VCaP (cell line): ENCODE measurements around the gene IL36B.

Source experiments
- H3K27ac ChIP-seq: fragments of 450-650 bp; 2 replicates; pipeline ENCODE4 v1.5.1; 2017
- CTCF ChIP-seq: fragments of 450-650 bp; conservative IDR thresholded peaks from 2 replicates; pipeline ENCODE4 v1.5.1; 2017; ENCODE audit warnings: mild to moderate bottlenecking, moderate library complexity

IL36B gene

DNA sequence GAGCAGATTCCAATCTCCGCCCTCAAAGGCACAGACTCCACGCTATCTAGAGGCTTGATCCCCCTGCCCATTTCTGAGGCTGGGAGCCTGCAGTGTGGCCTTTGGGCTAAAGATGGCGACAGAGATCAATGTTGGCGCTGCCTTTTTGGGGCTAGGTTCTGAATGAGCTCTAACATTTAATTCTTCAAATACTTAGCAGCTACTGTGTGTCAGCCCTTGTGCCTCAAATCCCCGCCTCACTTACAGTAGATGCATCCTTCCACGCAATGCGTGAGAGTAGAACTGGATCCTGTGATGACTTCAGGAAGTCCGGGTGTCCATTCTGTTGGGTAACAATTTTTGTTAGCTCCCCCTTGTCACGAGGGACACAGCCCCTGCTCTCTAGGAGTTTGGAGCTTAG, 27.5 kb upstream of the IL36B start:
- H3K27ac ChIP-seq, result no peak overlapping the region
- TF ChIP-seq CTCF, result peak; percentile 50

DNA sequence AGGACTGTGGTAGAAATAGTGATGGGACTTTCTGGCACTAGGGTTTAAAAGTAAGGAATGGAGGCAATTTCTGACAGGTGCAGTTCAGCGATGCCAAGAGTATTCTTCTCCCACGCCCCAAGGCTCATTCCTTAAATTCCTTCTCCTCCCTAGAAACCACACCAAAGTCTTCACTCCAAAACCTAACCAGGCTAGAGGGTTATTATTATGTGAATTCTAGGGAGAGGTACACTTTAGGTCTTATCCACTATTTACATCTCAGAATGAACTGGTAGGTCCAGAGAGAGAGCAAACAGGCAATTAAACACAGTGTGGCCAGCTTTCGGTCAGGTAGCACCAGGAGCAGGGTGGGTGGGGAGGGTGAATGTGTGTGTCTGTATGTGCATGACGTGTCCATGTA, 26.5 kb upstream of the IL36B start:
- peak overlapping the region; percentile 75 for H3K27ac ChIP-seq
- TF ChIP-seq CTCF, result no peak

DNA sequence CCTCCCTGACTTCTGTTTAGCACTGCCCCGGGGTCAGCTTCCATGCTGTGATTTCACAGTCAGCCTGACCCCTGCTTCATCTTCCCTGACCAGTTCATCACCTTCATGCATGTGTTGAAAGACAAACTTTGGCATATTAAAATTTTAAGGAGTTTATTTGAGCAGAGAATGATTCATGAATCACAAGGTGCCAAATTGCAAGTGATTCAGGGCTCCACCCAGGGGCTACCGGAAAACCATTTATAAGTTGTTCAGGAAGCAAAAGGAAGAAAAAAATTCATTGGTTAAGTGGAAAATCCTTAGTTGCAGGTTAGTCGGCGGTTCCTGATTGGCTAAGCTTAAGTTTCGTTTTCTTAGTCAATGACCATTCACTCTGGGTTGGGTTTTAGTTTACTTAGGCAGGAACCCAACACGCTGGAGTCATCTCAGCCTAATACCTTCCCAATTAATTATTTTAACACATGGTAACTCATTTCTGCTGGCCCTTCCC, 25.7 kb upstream of the IL36B start:
- peak overlapping the region; percentile 75 for H3K27ac ChIP-seq
- TF ChIP-seq CTCF, result no peak

DNA sequence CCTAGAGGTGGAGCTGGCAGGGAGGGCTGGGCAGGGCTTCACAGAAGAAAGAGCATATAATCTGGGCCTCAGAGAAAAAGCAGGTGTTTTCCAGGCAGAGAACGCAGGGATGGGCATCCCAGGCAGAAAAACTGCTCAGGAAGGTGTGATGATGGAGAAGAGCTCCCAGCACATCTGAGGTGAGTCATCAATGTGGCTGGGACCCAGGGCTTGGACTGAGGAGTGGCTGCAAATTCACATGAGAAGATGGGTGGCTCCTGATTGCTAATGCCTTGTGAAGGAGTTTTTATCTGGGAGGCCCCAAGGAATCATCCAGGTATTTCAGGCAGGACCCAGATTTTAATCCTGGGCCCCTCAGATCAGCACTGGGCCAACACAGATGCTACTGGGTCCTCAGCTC, 25.3 kb upstream of the IL36B start:
- no peak for TF ChIP-seq CTCF

GRCh38 chr2:113076954-113077669, 24.4 kb upstream of the IL36B start:
- H3K27ac ChIP-seq, result peak overlapping the region; percentile 75; the same call in 1 of the 2 replicates
- no peak for TF ChIP-seq CTCF

More for the DNA sequence above, 25.3 kb upstream of the IL36B start:
- peak overlapping the region; percentile 75 for H3K27ac ChIP-seq

- no peak overlapping the region for H3K27ac ChIP-seq
- TF ChIP-seq CTCF, result no peak
Measured at GRCh38 chr2:113075600-113075999, 22.9 kb upstream of the IL36B start.

DNA sequence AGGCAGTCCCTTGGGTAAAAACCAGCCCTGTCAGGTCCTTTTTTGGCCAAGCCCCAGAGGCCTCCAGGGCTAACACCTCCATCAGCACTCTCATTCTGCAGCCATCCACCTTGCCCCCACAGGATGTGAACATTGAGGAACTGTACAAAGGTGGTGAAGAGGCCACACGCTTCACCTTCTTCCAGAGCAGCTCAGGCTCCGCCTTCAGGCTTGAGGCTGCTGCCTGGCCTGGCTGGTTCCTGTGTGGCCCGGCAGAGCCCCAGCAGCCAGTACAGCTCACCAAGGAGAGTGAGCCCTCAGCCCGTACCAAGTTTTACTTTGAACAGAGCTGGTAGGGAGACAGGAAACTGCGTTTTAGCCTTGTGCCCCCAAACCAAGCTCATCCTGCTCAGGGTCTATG, 22.4 kb upstream of the IL36B start:
- no peak overlapping the region for H3K27ac ChIP-seq
- no peak for TF ChIP-seq CTCF
